Measurements from ENCODE around the gene ICAM4. TPM values are rescaled to one million over a fixed set of nuclear protein-coding genes. Genes with fewer than 3 reads are reported as not detected.

The ICAM4 gene
- total and polyA plus RNA-seq, 2 of the 13 experiments (the other 11 are each of a cell fraction or from before 2014, with no cell fraction given), result 2.9 to 4.0 TPM

DNA sequence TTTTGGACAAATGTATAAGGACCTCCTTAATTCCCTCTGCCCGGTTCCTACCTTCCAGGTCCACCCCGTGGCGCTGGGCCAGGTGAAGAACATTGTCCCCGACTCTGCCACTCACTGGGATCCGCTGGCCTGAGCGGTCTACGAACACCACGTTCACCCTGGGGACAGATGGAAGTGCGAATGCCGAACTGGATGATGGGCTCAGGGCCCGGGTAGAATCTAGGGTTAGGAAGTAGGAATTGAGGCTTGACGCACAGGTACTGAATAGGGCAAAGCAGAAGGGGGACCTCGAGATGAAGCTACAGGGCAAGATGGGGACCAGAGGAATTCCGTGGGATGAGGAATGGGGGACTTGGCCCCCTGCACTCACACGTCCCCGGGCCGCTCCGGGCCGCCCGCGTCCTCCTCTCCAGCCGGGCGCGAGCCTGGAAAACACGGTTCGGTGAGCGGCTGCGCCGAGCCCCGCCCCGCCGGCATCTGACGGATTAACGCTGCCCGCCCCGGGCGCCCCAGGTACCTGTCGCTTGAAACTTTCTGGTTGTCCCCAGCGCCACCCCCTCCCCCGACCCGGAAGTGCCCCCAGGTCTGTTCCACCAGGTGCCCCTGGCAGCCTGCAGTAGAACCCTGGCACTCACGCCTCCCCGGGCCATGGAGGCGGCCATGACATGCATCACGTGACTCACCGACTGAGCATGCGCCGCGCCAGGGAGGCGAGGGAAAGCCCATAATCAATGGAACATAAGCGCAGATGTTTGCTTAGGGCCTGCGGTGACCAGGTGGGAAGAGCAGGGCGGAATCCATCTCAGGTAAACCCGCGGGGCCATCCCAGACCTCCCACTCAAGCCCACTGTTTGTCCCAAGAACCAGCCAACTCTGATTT is 28.8 kb downstream of the ICAM4 start, which contains the start of gene FDX2 (continued):
- TF ChIP-seq, protein P1, sequence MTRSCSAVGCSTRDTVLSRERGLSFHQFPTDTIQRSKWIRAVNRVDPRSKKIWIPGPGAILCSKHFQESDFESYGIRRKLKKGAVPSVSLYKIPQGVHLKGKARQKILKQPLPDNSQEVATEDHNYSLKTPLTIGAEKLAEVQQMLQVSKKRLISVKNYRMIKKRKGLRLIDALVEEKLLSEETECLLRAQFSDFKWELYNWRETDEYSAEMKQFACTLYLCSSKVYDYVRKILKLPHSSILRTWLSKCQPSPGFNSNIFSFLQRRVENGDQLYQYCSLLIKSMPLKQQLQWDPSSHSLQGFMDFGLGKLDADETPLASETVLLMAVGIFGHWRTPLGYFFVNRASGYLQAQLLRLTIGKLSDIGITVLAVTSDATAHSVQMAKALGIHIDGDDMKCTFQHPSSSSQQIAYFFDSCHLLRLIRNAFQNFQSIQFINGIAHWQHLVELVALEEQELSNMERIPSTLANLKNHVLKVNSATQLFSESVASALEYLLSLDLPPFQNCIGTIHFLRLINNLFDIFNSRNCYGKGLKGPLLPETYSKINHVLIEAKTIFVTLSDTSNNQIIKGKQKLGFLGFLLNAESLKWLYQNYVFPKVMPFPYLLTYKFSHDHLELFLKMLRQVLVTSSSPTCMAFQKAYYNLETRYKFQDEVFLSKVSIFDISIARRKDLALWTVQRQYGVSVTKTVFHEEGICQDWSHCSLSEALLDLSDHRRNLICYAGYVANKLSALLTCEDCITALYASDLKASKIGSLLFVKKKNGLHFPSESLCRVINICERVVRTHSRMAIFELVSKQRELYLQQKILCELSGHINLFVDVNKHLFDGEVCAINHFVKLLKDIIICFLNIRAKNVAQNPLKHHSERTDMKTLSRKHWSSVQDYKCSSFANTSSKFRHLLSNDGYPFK (CRISPR knock-in tag; IDR thresholded peaks at IDR 0.05; ENCODE audit: borderline replicate concordance), result peak; percentile 79; the same call in 1 of the 2 replicates
- TF ChIP-seq PAX8 (CRISPR knock-in tag; IDR thresholded peaks at IDR 0.05; ENCODE audit: borderline replicate concordance) (0 out of 2 replicates have a peak, but pooled peaks have one; percentile 68), FOXJ3 (CRISPR knock-in tag; IDR thresholded peaks at IDR 0.05; ENCODE audit: borderline replicate concordance) (no peak), SIN3B (IDR thresholded peaks at IDR 0.05; ENCODE audit: low read length) (peak; percentile 65; the same call in 1 of the 2 replicates), ZNF274 (CRISPR knock-in tag; IDR thresholded peaks at IDR 0.05) (peak; percentile 82; the same call in 1 of the 2 replicates), TP53 (CRISPR knock-in tag; conservative IDR thresholded peaks at IDR 0.05) (no peak), ZBTB7B (CRISPR knock-in tag; IDR thresholded peaks at IDR 0.05) (no peak), ZNF343 (CRISPR knock-in tag; IDR thresholded peaks at IDR 0.05) (peak; percentile 60; the same call in 1 of the 2 replicates), SALL2 (CRISPR knock-in tag; IDR thresholded peaks at IDR 0.05) (peak; percentile 59; the same call in 1 of the 2 replicates), ZNF614 (CRISPR knock-in tag; IDR thresholded peaks at IDR 0.05; ENCODE audit: borderline replicate concordance) (0 out of 2 replicates have a peak, but pooled peaks have one; percentile 41), U2AF1 (optimal IDR thresholded peaks at IDR 0.05; ENCODE audit: low read depth, low read length) (peak; percentile 42), ZBTB20 (CRISPR knock-in tag; IDR thresholded peaks at IDR 0.05; ENCODE audit: borderline replicate concordance, low read depth) (peak; percentile 27; the same call in 1 of the 2 replicates), PHF21A (CRISPR knock-in tag; IDR thresholded peaks at IDR 0.05) (peak; percentile 17; the same call in 1 of the 2 replicates), JARID2 (CRISPR knock-in tag; IDR thresholded peaks at IDR 0.05; ENCODE audit: insufficient replicate concordance) (peak; percentile 65), ZC3H13 (CRISPR knock-in tag; IDR thresholded peaks at IDR 0.05) (peak; percentile 85), PHF5A (CRISPR knock-in tag; IDR thresholded peaks at IDR 0.05; ENCODE audit: low read depth, unreplicated experiment) (no peak), ZNF34 (CRISPR knock-in tag; IDR thresholded peaks at IDR 0.05; ENCODE audit: borderline replicate concordance) (0 out of 2 replicates have a peak, but pooled peaks have one; percentile 57), SRSF1 (optimal IDR thresholded peaks at IDR 0.05; ENCODE audit: low read depth, low read length) (peak; percentile 15), NCOA1 (CRISPR knock-in tag; IDR thresholded peaks at IDR 0.05) (no peak), MLLT10 (CRISPR knock-in tag; IDR thresholded peaks at IDR 0.05) (no peak), TOE1 (CRISPR knock-in tag; IDR thresholded peaks at IDR 0.05) (peak; percentile 34; the same call in 1 of the 2 replicates), SOX5 (CRISPR knock-in tag; IDR thresholded peaks at IDR 0.05; ENCODE audit: borderline replicate concordance) (peak; percentile 19; the same call in 1 of the 2 replicates), HOXA9 (CRISPR knock-in tag; IDR thresholded peaks at IDR 0.05; ENCODE audit: borderline replicate concordance) (0 out of 2 replicates have a peak, but pooled peaks have one; percentile 63)
- TF ChIP-seq, protein P2, sequence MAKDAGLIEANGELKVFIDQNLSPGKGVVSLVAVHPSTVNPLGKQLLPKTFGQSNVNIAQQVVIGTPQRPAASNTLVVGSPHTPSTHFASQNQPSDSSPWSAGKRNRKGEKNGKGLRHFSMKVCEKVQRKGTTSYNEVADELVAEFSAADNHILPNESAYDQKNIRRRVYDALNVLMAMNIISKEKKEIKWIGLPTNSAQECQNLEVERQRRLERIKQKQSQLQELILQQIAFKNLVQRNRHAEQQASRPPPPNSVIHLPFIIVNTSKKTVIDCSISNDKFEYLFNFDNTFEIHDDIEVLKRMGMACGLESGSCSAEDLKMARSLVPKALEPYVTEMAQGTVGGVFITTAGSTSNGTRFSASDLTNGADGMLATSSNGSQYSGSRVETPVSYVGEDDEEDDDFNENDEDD (CRISPR knock-in tag; IDR thresholded peaks at IDR 0.05; ENCODE audit: borderline replicate concordance), result peak; percentile 79; the same call in 1 of the 2 replicates
